SK-N-SH treated with all-trans-retinoic acid at 6 μM for 48 hours (cell line): ENCODE data around the gene RASD2.

ENCODE experiments used
- ATAC-seq: fragments of 200-7000 bp; cut with Tn5 transposase; 3 replicates; pipeline ENCODE4 v1.9.1; 2020; ENCODE audit warnings: mild to moderate bottlenecking, moderate library complexity
- ARNTL ChIP-seq: fragments of 450-650 bp; formaldehyde crosslinking; IDR thresholded peaks from 2 replicates; pipeline ENCODE4 v1.5.0; 2020; ENCODE audit warnings: low read depth, mild to moderate bottlenecking, moderate library complexity, borderline replicate concordance
- BACH2 ChIP-seq: fragments of 250-450 bp; sonication (Bioruptor Pico); IDR thresholded peaks from 2 replicates; pipeline ENCODE4 v1.9.0; 2021; ENCODE audit warnings: mild to moderate bottlenecking, borderline replicate concordance
- CREB5 ChIP-seq: fragments of 250-450 bp; sonication (Bioruptor Pico); IDR thresholded peaks from 2 replicates; pipeline ENCODE4 v1.5.1; 2020; ENCODE audit warnings: low read depth, mild to moderate bottlenecking, moderate library complexity
- GLIS3 ChIP-seq: fragments of 250-450 bp; sonication (Bioruptor Pico); IDR thresholded peaks from 2 replicates; pipeline ENCODE4 v1.5.0; 2020; ENCODE audit warnings: mild to moderate bottlenecking, moderate library complexity
- PATZ1 ChIP-seq: fragments of 250-450 bp; sonication (Bioruptor Pico); IDR thresholded peaks from 2 replicates; pipeline ENCODE4 v1.8.0; 2020; ENCODE audit warnings: mild to moderate bottlenecking, moderate library complexity, borderline replicate concordance
- POU6F1 ChIP-seq: fragments of 250-450 bp; sonication (Bioruptor Pico); IDR thresholded peaks from 2 replicates; pipeline ENCODE4 v1.8.0; 2021; ENCODE audit warnings: low read depth, mild to moderate bottlenecking, moderate library complexity, borderline replicate concordance
- PPARA ChIP-seq: fragments of 250-450 bp; sonication (Bioruptor Pico); IDR thresholded peaks from 2 replicates; pipeline ENCODE4 v1.5.0; 2020; ENCODE audit warnings: mild to moderate bottlenecking, borderline replicate concordance
- RARB ChIP-seq: fragments of 250-450 bp; sonication (Bioruptor Pico); IDR thresholded peaks from 2 replicates; pipeline ENCODE4 v1.8.0; 2021; ENCODE audit warnings: mild to moderate bottlenecking, moderate library complexity
- SNAI2 ChIP-seq: fragments of 250-450 bp; sonication (Bioruptor Pico); IDR thresholded peaks from 2 replicates; pipeline ENCODE4 v1.5.0; 2020; ENCODE audit warnings: mild to moderate bottlenecking, moderate library complexity
- TOX ChIP-seq: fragments of 250-450 bp; sonication (Bioruptor Pico); IDR thresholded peaks from 2 replicates; pipeline ENCODE4 v1.8.0; 2021; ENCODE audit warnings: mild to moderate bottlenecking, moderate library complexity, borderline replicate concordance
- TSHZ2 ChIP-seq: fragments of 250-450 bp; sonication (Bioruptor Pico); IDR thresholded peaks from 2 replicates; pipeline ENCODE4 v1.5.0; 2020; ENCODE audit warnings: mild to moderate bottlenecking, moderate library complexity
- ZC3H10 ChIP-seq: fragments of 250-450 bp; sonication (Bioruptor Pico); IDR thresholded peaks from 2 replicates; pipeline ENCODE4 v1.5.1; 2021; ENCODE audit warnings: mild to moderate bottlenecking, moderate library complexity
- ZFP3 ChIP-seq: fragments of 250-450 bp; sonication (Bioruptor Pico); IDR thresholded peaks from 2 replicates; pipeline ENCODE4 v1.5.0; 2020; ENCODE audit warnings: mild to moderate bottlenecking, moderate library complexity
- ZFP30 ChIP-seq: fragments of 450-650 bp; formaldehyde crosslinking; IDR thresholded peaks from 2 replicates; pipeline ENCODE4 v1.5.0; 2022; ENCODE audit warnings: mild to moderate bottlenecking, moderate library complexity
- ZNF565 ChIP-seq: fragments of 450-650 bp; formaldehyde crosslinking; conservative IDR thresholded peaks from 2 replicates; pipeline ENCODE4 v1.5.0; 2020; ENCODE audit warnings: low read depth, mild to moderate bottlenecking, moderate library complexity
- ZNF70 ChIP-seq: fragments of 450-650 bp; formaldehyde crosslinking; IDR thresholded peaks from 2 replicates; pipeline ENCODE4 v1.5.0; 2020; ENCODE audit warnings: mild to moderate bottlenecking, moderate library complexity
- ZNF8 ChIP-seq: fragments of 450-650 bp; formaldehyde crosslinking; IDR thresholded peaks from 2 replicates; pipeline ENCODE4 v1.5.0; 2020; ENCODE audit warnings: mild to moderate bottlenecking, moderate library complexity

The RASD2 gene

GRCh38 chr22:35518811-35519210 lies 21.8 kb upstream of the RASD2 start (continued):
- TF ChIP-seq POU6F1 (CRISPR knock-in tag) (no peak), PPARA (no peak), CREB5 (no peak), ZFP3 (no peak), BACH2 (CRISPR knock-in tag) (no peak), ZC3H10 (CRISPR knock-in tag) (no peak), SNAI2 (CRISPR knock-in tag) (no peak)

- no peak for TF ChIP-seq CREB5
- no peak for TF ChIP-seq PPARA
- TF ChIP-seq GLIS3 (CRISPR knock-in tag), result no peak
- TF ChIP-seq ZFP30 (CRISPR knock-in tag), result no peak
- TF ChIP-seq TOX (CRISPR knock-in tag), result no peak
- no peak for ATAC-seq
Observed at GRCh38 chr22:35519306-35520000, 21.2 kb upstream of the RASD2 start.

- TF ChIP-seq GLIS3 (CRISPR knock-in tag), result no peak
- no peak for TF ChIP-seq PPARA
- no peak for TF ChIP-seq TSHZ2
- no peak for TF ChIP-seq ZNF70
- no peak for TF ChIP-seq BACH2 (CRISPR knock-in tag)
- no peak for TF ChIP-seq SNAI2 (CRISPR knock-in tag)
- no peak for TF ChIP-seq POU6F1 (CRISPR knock-in tag)
- no peak for TF ChIP-seq ZNF8 (CRISPR knock-in tag)
- TF ChIP-seq ZFP30 (CRISPR knock-in tag), result no peak
- TF ChIP-seq RARB (CRISPR knock-in tag), result no peak
- TF ChIP-seq CREB5, result no peak
- no peak for TF ChIP-seq ARNTL
- TF ChIP-seq ZNF565, result no peak
- TF ChIP-seq PATZ1 (CRISPR knock-in tag), result no peak
- TF ChIP-seq, all 23 proteins: peak for 0
- no peak for ATAC-seq
Observed at GRCh38 chr22:35521358-35522224, 19.0 kb upstream of the RASD2 start.
